NAMALWA (cell line): Measurements from ENCODE around the gene GPR39.

ENCODE experiments used
- DNase-seq: peaks from one replicate; pipeline ENCODE4 v3.0.0-alpha.2; 2015; ENCODE audit warnings: low spot score

GPR39 gene

DNA sequence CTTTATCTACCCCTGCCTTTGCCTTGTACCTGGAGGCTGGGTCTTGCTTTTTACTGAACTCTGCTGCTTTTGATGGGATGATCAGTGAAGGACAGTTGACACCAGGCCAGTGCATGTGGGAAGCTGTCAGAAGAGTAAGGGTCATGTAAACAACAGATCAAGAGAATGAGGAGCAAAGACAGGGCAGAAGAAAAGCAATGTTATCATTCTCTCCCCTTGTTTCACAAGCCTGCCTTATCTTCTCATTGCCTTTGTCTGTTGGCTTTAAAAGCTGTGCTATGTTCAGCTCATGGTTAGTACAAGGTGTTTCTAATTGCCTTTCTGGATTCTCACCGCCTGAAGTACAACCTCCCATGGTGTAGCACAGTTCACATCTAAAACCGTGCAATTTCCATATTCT is 225.8 kb downstream of the GPR39 start:
- no peak for DNase-seq

DNA sequence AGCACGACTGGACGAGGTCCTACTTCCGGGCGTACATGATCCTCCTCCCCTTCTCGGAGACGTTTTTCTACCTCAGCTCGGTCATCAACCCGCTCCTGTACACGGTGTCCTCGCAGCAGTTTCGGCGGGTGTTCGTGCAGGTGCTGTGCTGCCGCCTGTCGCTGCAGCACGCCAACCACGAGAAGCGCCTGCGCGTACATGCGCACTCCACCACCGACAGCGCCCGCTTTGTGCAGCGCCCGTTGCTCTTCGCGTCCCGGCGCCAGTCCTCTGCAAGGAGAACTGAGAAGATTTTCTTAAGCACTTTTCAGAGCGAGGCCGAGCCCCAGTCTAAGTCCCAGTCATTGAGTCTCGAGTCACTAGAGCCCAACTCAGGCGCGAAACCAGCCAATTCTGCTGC is 228.6 kb downstream of the GPR39 start:
- no peak for DNase-seq

DNA sequence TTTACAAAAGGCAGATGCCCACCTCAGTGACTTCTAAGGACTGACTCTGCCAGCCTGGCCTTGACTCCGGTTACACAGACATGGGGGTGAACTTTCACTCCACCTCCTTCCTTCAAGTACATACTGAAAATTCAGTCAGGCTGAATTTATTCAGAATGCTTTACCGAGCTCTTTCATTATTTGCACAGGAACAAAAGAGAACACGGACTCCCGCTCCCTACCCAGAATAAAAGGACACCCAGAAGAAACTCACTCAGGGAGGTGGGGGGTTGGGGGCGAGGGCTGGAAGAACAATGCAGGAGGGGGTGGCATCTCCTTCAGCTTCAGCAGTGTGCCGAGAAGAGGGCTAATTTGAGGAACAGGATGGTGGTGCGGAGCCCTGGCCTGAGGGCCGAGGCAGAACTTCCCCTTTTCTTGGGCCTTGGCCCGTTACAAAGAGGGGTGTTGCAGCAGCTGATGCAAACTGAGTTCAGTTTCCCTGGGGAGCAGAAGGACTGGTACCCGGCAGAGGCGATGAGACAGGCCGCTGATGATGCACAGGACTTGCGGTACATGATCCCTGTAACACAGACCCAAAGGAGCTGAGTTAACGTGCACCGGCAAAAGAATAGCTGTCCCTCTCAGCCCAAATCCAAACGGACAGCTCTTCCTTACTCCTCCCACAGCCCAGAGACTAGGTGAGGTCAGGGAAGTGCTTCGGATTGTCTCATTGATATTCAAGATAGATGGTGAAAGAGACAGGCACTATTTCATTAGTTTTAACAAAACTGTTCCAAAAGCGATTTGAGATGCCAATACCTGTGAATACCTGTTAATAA is 229.3 kb downstream of the GPR39 start:
- no peak for DNase-seq

DNA sequence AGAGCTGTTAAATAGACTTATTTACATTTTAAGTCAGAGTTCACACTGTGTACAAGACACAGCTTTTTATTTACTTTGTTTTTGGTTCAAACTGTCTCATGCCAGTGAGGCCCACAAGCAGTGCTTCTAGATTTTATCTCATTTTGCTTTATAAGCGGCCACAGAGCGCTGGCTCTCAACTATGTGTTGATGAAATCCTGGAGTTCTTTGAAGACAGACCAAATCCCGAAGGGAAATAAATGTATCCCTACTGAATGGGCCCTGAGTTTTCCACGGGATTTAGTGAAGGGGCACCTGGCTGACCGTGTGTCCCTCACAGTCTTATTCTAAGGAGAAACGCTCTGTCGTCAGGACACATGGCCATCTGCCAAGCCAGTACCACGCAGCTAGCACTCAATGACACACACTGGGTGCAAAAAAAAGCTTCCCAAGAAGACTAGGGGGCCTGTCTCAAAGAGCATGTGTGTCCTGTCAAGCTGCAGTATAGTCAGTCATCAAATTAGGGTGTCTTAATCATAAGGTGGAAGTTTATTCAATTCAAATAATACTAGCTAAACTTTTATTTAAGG is 230.0 kb downstream of the GPR39 start:
- no peak for DNase-seq

DNA sequence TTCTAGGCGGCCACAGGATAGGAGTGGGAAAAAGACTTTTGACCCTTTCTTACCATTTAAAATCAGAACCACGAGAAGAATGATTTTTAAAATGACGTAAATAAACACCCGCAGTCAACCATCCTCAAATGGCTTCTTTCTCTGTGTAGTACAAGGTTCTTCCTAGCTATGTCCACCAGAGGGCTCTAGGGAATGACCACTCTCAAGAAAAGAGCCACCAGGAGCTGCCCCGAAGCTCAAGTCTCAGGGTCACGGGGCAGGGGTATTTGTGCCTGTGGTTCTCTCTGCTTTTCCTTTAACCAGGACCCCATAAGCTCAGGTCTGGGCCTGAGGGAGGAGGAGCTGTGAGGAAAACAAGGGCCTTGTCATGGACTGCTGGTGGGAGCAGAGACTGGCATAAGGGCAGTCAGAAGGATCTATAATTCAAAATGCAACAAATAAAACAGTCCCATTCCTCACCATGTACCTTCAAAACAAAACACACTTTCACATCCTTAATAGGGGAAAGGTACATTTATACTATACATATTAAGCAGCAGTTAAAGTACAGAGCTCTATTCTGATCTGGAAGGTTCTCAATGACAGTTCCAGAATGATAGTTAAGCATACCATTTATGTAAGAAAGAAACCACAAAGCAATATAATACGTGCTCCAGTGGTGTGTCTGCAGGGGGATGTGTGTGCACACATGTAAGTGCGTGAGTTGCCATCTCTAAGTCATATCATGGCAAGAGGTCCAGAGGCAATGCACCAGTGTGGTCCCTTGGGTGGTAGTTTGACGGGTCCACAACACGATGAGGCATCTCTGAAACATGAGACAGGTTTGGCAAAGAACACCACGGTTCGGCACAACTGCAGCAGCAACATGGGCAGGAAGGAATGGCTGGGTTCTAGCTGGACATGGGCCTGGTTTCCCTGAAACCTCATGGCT is 234.8 kb downstream of the GPR39 start:
- DNase-seq, result no peak

DNA sequence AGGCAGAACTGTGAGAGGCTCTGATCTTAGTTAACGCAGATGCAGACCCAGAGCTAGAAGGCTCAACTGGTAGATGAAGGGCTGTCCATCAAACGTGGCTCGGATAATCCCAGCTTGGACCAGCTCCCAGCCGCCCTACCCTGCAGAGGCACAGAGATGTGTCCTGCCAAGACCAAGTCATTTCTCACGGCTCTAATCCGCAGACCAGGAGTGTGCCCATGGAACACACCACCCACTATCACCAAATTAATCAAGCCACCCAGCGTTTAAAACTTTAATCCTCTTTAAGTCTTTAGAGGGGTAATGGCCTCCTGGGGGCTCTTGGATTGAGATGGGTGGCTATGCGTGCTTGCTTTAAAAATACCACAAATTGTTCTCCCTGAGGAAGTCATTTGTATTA is 235.9 kb downstream of the GPR39 start:
- no peak for DNase-seq

DNA sequence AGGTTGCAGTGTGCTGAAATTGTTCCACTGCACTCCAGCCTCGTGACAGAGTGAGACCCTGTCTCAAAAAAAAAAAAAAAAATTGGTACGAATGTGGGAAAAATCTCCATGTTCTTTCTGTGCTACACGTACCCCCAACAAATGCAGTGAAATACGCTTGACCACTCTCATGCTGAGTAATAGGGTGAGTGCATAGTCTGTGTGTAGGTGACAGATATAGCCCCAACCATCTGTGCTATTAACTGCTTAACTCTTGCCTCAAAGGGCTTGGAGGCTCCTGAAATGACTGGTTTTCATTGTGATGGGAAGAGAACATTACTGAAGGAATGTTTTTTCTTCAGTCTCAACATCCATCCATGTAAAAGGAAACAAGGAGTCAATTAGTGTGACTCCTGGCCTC is 237.7 kb downstream of the GPR39 start:
- DNase-seq, result no peak

DNA sequence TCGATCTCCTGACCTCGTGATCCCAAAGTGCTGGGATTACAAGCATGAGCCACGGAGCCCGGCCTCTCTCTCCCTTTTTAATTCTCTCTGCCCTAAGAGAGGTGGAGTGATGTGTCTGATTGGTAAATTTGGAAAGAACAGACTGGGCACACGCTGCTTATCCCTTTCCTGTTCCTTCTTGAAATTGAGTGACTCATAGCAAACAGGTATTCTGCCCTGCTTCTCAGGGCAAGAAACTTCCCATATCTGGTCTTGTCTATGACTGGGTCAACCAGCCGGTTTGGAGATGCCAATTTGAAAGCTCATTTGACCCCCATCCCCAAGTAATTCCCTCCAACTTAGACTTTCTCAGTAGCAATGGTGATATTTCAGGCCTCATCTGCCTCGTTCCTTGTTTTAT is 238.4 kb downstream of the GPR39 start:
- no peak for DNase-seq

DNA sequence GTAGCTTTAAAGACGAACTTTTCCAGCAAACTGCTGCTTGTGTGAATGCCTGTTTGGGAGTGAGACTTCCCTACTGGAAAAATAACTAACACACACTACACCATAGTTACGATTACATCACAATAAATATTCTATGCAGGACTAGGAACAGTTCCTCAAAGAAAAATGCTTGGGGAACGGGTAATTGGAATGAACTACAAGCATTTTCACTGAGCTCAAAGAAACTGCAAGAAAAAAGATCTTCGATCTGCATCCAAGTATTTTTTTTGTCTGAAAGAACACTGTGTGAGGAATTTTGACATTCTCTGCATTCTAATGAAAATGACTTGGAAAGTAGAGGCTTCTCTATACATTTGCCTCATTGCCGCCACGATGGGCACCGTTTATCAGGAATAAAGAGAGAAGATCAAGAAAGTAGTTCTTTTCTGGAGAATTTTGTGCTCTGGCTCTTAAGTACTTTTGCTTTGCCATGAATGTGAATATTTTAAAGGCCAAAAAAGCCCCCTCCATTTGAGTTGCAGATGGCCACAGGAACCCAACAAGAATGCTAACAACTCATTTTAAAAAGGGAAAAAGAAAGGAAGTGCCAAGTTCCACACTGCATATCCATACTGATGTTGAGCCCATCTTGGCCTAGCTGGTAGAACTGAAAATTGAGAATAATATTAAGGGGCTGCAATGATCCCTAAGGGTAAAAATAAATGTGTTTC is 239.8 kb downstream of the GPR39 start:
- no peak for DNase-seq

DNA sequence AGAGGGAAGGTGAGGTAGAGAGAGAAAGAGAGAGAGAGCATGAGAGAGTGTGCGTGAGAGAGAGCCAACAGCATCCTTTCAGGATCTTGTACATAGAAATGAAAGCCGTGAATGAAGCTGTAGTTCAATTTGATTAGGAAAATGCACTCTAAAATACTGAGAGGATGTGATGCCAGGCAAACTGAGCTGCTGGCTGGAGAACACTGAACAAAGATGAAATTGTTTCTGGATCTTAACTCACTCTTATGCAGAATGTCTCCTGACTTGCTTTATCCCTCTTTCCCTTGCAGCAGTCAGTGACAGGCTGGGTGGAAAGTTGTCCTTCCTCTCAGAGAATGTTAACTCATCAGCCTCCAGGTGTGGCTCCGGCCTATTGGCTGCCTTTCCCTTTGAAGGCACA is 242.7 kb downstream of the GPR39 start:
- no peak for DNase-seq

DNA sequence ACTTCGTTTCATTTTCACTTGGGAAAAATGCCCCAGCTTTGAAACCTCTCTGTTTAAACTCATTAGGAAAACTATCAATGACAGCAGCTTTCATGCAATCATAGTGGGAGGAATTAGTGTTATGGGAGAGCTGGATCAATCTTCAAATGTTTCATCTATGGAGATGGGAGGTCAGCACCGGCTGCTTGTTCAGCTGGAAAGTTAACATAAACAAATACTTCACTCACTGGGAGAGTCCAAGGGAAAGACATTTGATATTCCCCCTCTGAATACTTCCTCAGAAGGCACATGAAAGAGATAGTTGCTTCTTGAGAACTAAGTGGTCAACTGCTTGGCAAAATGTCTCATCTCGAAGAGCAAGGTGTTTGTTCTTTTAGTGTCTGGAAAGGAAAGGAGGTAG is 246.1 kb downstream of the GPR39 start:
- no peak for DNase-seq

DNA sequence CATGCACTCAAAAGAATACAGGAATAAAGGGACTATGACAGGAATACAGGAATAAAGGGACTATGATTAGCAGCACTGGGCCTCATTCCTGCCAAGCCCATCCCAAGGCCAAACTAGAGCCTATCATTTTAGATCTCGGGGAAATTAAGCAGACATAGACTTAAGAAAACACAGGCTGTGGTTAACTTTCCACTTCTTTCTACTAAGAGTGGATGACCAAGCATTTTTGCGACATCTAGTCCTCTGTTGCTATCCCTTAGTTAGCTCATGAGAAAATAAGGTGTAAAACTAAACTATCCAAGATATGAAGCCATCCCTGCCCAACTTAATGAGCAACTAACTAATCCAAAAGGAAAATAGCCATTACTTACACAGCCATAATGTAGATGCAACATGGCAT is 247.5 kb downstream of the GPR39 start:
- no peak for DNase-seq

DNA sequence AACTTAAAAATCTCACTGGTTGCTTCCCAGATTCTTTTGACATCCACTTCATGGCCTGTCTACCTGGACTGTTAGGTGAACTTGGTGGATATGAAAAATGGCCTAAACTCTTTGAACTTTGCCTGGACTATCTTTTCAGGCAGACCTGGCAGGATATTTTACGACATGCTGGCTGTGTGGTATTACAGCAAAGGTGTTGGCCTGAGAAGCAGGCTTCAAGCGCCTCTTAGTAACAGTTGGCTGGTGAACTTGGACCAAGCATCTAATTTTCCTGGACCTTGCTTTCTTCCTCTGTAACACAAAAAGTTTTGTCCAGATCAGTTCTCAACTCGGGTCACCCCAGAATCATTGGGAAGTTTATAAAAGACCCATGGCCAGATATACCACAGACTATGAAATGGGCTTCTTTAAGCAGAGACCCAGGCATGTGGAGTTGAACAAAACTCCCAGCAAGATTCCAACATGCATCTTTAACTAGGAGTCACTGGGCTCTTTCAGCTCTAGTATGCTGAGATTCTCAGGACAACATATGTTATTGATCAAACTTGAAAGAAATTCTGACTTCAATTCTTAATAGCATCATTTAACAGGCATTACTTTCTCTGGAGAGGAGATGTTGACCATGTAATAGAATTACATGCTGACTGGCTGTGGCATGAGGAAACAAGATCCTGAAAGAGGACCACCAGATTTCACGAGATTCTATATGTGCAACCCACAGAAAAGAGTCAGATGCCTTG is 249.0 kb downstream of the GPR39 start:
- DNase-seq, result no peak

DNA sequence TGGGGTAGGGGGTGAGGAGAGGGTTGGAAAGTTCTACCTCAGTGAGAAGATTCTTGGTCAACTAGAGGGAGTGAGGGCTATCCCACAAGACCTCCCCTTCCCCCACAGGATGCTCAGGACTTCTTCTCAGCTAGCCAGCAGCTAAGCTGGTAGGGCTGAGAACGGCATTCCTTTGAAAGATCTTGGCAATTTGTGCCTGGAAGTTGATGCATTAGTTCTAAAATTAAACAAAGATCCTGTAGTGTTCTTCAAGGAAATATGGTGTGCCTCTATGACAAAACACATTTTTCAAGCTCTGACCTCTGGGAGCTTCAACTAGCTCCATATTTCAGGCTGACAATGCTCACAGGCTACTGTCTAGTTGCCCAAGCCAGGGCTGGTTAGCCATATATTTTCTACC is 251.1 kb downstream of the GPR39 start:
- DNase-seq, result no peak

DNA sequence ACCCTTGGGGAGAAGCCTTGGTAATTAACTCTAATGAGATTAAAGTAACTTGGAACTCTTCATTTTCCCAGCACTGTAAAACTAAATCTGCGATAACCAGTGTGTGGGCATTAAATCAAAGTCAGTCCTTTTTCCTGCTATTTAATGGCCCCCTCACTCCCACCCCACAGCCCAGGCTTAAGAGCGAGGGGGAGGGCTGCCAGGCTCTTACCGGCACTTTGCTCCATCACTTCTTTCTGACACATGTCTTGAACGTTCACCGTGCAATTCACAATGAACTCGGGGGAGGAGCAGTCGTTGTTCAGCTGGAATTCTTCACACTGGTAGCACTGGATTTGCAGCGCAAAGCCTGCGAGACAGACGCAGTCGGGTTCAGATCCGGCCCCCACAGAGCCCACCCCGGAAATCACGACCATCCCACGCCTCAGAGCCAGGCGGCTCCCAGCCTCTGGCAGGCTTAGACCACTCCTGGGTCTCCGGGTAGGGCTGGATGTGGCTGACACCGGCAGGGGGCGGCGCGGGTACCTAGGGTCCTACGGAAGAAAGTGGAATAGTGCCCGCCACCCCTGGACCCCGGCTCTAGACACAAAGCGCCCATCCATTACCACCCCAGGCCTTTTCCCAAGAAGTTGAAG is 251.7 kb downstream of the GPR39 start:
- DNase-seq, result no peak

DNA sequence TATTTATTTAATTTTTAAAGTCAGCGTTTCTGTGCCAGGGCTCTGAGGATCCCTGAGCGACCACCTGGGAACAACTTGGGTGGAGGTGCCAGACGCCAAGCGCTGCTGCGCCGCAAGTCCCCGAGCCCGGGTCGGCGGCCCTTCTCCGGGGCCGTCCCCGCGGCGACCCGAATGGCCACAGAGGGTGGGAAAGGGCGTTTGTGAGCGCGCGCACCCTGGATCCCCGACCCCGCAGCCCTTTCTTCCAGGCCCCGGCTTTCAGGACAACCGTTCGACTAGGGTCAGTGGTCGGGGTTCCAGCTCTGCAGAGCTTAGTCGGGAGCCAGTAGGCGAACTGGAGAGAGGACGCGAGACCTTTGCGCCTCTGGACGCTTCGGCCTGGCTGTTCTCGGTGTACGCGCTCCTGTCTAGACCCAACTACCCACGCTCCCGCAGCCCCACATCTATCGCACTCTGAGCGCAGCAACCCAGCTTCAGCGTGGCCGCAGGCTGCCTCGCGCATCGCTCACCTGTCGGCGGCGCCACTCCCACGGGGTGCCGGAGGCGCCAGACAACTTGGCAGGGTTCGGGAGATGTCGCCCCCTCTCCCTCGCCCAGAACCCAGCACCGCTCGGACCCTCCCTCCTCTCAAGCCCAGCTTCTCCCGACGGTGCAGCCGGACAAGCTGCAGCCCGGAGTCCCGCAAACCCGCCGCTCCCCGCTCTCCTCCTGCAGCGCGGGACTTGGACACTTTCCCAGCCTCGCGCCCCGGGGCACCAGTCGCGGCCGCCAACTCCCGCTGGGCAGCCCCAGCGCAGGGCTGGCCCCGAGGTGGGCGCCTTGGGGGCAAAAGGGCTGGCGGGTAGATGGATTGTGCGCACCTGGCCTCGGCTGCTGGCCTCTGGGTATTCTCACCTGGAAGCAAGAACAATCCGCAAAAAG is 252.6 kb downstream of the GPR39 start:
- no peak for DNase-seq

DNA sequence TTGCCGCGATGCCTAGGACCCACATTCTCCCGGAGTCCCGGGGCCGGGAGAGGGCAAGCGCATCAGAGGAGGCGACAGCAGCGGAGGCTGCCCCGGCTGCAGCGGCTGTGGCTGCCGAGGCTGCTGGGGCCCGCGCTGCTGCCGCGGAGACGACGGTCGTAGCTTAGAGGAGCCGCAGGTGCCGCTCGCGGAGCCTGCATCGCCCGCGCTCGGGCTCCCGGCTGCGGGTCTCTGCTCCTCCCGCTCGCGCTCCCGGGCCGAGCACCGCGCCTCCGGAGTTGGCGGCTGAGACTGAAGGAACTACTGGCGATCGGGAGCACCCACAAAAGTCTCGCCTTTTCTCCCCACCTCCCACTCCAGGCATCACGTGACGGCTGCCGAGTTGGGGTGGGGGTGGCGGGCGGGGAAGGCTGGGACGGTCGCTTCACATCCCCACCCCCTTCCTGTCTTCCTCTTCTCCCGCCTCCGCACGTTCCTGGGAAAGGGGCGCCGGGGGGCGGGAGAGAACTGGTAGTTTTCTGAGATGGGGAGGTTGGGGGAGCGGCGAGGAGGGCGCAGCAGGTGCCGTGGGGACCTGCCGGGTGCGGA is 253.4 kb downstream of the GPR39 start, which contains the start of gene LYPD1:
Gene LYPD1, minus strand, starts transcription at position 298 of the 588 bp plus-strand sequence. Its CDS starts 273 bp downstream, at position 25.
- DNase-seq, result no peak

DNA sequence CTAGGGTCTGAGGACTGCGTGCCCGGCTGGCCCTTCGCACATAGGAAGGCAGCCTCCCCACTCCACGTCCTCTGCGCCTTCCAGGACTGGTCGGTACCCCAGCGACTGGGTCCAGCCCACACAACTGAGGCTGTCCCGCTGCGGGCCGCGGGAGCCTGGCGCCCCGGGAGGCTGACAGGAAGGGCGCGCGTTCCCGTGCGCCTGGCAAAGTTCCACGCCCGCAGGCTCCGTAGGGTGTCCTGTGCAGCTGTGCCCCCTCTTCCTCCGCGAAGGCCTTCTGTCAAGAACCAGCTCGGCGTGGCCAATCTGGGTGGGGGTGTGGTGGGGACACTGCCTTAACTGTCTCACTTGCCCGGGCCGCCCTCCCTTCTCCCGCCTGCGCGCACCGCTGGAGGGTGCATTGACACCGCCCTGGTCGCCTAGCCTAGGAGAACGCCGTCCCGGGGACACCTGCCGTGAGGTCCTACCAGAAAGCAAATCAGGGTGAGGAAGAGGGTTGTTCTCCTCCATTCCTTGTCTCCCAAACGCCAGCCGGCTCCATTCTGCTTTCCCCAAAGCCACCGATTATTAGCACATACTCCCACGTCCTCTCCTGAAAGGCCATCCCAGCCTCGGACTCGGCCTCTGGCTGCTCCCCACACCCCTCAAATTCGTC is 254.0 kb downstream of the GPR39 start:
- DNase-seq, result no peak
